HUDEP-2 (cell line): ENCODE measurements around the gene MBP.
"Not testable (repeated sequence)": the region's sequence is repeated elsewhere in the genome, so short reads cannot be mapped to it uniquely, and the experiment has no call there.

Source experiments
- DNase-seq, 76 experiments: peaks; one replicate each; lab custom pipeline; 2025; ENCODE audit not compliant: unreplicated experiment in 76 of 76; lab: John Stamatoyannopoulos, UW

Gene MBP

GRCh38 chr18:76994086-76994654, 138.4 kb downstream of the MBP start:
- no peak for DNase-seq

GRCh38 chr18:76993573-76993972, 139.0 kb downstream of the MBP start:
- DNase-seq = no peak

- no peak for DNase-seq
Observed at GRCh38 chr18:76993085-76993382, 139.5 kb downstream of the MBP start.

GRCh38 chr18:76992226-76993084, 140.1 kb downstream of the MBP start:
- DNase-seq = no peak

GRCh38 chr18:76991021-76991688, 141.4 kb downstream of the MBP start:
- DNase-seq = no peak

GRCh38 chr18:76990343-76991020, 142.1 kb downstream of the MBP start:
- DNase-seq = not testable (repeated sequence)

- DNase-seq = no peak
Observed at GRCh38 chr18:76989647-76990190, 142.9 kb downstream of the MBP start.

- no peak for DNase-seq
Observed at GRCh38 chr18:76988827-76989646, 143.5 kb downstream of the MBP start.

- no peak for DNase-seq
Observed at GRCh38 chr18:76988031-76988826, 144.4 kb downstream of the MBP start.

- no peak for DNase-seq
Observed at GRCh38 chr18:76986406-76986805, 146.2 kb downstream of the MBP start.

- no peak for DNase-seq
Observed at GRCh38 chr18:76985951-76986236, 146.7 kb downstream of the MBP start.

GRCh38 chr18:76985156-76985950, 147.2 kb downstream of the MBP start:
- DNase-seq = no peak

GRCh38 chr18:76984193-76985155, 148.1 kb downstream of the MBP start:
- DNase-seq = no peak

- no peak for DNase-seq
Observed at GRCh38 chr18:76983613-76984051, 149.0 kb downstream of the MBP start.

GRCh38 chr18:76982841-76983583, 149.6 kb downstream of the MBP start:
- peak in 72 of 76 experiments; percentile 4 to 92 (median 72) for DNase-seq

- DNase-seq = no peak
Observed at GRCh38 chr18:76982038-76982437, 150.5 kb downstream of the MBP start.

- DNase-seq = no peak
Observed at GRCh38 chr18:76981396-76981968, 151.1 kb downstream of the MBP start.
